ENCODE data around the gene TMEM178B.

Gene TMEM178B

DNA sequence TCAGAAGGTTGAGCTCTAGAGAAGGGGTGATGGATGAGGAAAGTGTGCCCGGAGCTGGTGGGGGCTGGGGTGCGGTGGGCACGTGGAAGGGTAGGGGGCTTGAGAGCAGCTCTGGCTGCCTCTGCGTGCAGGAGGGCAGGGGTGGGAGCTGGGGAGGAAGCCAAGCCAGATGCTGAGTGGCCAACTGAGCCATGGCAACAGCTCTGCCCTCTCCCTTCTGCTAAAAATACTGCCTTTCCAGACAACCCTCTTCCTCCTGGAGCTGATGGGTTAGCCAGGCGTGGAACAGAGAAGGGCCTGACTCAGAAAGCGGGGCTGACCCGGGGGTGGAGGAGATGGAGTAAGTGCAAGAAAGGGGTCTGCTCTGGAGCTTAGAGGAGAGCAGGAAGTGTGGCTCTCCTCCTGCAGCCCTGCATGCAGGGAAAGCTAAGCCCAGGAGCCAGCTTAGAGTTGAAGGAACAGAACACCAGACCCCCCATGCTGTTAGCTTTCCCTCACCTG lies 362.8 kb downstream of the TMEM178B start:
- DNase-seq, result no peak

DNA sequence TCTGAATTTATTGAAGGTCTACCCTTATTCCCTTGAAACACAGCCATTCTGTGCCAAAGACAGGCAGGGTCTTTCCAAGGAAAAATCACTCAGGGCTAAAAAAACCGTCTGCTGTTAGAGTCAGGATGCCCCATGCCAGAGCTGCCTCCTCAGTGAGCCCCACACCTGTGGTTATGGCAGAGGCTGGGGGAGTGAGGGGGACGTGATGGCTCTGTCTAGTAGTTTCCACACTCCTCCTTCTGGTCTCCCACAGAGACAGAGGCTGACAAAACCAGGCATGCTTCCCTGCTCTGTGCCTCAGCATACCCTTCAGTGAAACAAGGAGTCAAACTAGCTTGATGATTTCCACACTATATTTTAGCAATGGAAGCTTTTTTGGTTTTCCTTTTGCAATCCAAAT lies 365.3 kb downstream of the TMEM178B start:
- no peak for DNase-seq

DNA sequence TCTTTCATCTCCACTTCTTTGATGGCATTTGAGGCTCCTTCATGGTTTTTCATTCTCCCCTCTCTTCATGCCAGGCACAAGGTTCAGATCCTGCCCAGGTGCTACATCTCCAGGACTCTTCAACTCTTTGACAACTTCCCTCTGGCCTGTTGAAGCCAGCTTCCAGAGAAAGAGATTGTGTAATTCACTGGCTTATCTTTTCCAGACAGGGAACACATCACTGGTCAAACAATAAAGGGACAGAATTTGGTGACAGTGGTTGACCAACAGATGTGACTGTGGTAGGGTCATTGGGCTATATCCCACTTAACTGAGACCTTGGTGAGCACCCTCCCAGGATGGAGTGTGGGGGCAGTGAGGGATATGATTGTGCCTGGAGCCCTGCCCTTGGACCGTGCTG lies 365.9 kb downstream of the TMEM178B start:
- no peak for DNase-seq

DNA sequence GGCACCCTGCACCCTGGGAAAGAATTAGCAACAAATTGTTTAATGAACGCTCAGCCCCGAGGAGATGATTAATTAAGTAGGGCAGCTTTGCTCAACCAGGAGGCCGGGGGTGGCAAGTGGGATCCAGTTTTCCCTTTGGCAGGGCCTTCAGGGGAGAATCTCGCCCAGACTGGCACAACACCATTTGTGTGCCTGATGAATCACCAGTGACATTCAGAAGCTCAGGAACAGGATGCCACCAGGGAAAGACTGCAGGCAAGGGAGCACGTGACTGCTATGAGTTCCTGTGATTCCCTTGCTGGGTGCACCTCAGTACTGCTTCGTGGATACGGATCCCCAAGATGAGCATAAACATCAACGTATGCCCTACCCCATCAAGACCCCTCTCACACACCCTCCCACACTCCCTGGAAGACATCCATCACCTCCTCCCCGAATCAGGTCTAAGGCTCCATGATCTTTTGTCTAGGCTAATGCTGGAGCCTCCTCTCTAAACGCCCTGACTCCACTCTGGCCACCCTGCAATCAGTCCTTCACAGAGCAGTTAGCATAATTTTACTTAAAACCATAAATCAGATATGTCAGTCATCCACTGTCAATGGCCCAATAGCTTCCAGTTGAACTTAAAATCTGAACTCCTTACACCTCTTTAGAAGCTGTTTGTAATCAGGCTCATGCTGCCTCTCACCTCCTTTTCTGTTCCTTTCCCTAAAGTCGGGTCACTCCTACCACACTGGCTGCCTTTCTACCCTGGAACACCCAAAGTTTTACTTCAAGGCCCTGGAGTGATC lies 368.2 kb downstream of the TMEM178B start:
- DNase-seq, result no peak

DNA sequence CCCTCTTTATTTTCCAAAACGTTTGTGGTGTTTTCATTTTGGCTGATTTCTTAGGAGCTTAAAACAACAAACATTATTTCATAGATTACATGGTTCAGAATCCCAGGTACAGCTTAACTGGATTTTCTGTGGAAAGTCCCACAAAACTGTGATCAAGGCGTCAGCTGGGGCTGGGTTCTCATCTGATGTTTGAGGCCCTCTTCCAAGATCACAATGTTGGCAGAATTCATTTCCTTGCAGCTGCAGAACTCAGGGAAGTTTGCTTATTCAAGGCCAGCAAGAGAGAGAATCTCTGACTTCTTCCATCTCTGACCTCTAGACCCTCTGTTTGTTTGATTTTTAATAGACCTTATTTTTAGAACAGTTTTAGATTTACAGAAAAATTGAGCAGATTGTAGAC lies 368.9 kb downstream of the TMEM178B start:
- DNase-seq, result no peak

DNA sequence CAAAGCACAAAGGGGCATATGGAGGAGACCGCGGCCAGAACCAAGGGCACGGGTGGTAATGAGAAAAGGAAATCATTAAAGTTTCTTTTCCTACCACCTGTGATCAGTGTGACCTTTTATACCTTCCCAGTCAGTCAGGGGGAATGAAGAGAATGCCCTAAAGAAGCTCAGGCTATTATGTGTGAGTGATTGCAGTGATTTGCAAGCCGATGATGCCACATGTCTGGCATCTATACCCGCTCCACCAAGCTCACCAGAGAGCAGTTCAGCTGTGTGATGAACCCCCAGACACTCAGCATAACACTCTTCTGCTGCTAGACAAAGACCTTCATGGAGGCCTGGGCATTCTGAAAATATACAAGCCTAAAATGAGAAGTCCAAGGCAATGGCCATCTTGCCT lies 371.1 kb downstream of the TMEM178B start:
- no peak for DNase-seq

DNA sequence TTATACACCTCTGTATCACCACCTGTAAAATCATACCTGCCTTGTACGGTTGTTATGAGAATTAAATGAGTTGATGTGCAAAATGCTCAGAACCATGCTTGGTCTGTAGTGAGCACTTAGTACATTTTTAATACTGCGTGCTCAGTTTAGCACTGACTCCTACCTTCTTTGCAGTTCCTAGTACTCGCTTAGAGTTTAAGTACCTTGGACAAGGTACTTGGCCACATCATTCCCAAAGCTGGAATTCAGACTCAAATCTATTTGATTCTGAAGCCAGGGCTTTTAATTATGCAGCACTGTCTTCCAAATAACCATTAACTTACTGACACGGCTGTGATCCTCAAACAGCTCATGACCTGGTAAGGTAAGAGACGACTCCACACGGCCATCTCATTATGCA lies 377.4 kb downstream of the TMEM178B start:
- no peak for DNase-seq

DNA sequence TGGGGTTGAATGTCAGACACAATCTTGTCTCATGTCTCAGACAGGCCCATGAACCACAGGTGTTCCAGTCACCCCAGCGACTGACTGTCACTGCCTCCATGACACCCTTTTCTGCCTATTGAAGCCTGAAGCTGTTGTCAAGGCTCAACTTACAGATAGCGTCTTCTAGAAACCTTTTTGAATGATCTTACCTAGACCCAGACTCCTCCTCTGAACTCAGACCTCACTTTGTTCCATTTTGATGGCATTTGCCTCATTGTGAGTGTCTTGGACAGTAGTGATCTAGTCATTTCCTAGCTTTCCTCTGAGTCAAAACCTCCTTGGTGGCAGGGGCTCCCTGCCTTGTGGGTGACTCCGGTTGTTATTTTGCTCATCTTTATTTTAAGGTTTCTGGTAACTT lies 379.0 kb downstream of the TMEM178B start:
- DNase-seq, result no peak

DNA sequence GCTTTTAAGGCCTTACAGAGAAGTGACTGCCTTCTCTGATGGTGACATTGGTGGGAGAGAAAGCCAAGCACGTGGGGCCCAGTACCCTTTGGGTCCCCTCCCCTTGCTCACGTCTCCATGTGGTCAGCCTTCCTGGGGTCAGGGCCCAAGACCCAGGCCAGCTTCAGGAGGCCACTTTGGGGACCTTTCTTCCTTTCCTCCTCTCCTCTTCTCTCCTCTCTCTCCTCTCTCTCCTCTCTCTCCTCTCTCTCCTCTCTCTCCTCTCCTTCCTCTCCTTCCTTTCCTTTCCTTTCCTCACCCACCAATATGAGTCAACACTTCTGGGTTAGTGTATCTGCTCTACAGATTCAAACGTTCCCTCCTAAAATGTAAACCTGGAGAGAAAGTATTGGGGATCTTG lies 380.5 kb downstream of the TMEM178B start:
- no peak for DNase-seq

DNA sequence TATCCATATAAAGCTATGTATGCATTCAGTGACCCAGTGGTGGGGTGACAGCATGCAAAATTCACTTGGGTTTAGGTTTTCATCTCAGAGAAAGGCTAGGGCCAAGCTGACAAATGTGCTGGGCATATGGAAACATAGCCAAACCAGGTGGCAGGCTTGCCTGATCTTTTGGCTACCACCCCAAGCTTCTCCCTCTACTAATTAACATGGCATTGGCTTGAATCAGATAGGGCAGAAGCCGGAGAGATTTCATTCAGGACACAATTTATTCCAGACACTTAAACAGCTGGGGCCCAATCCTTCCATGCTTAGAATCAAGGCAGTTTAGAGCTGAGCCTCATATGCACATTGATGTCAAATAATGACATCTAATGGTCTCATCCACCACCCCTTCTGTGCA lies 381.9 kb downstream of the TMEM178B start:
- DNase-seq, result no peak

DNA sequence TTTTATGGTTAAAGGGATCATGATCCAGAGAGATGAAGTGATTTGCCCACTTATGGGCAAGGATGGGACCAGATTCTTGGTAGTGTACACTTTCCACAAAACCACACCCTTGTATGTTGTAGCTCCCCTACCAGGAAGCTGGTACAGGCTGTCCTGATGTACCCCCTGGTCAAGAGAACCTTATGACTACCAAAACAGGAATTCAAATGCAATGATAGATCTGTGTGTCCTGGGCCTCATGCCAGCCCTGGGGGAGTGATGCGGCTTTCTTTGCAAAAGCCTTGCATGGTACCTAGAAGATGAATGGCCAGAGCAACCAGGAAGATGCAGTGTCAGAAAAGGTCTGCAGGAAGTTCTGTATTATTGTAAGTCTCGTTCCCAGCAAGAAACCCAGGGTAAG lies 382.4 kb downstream of the TMEM178B start:
- DNase-seq, result no peak

DNA sequence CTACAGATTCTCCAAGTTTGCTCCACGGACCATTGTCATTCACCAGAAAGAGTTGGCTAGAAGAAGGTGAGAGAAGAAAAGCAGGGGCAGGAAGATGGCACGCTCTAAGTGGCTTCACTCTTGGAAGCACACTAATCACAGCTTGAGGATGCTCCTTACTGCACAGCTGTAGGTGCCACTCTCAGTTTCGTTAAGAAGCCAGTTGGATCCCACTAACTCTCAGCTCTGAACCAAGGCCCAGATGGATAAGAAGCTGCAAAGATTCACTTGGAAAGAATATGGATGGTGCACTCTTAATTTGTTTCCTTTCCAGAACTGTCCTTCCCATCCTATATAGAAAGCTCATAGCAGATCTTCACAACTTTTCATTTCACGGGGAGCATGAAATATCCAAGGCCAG lies 382.8 kb downstream of the TMEM178B start:
- no peak for DNase-seq

DNA sequence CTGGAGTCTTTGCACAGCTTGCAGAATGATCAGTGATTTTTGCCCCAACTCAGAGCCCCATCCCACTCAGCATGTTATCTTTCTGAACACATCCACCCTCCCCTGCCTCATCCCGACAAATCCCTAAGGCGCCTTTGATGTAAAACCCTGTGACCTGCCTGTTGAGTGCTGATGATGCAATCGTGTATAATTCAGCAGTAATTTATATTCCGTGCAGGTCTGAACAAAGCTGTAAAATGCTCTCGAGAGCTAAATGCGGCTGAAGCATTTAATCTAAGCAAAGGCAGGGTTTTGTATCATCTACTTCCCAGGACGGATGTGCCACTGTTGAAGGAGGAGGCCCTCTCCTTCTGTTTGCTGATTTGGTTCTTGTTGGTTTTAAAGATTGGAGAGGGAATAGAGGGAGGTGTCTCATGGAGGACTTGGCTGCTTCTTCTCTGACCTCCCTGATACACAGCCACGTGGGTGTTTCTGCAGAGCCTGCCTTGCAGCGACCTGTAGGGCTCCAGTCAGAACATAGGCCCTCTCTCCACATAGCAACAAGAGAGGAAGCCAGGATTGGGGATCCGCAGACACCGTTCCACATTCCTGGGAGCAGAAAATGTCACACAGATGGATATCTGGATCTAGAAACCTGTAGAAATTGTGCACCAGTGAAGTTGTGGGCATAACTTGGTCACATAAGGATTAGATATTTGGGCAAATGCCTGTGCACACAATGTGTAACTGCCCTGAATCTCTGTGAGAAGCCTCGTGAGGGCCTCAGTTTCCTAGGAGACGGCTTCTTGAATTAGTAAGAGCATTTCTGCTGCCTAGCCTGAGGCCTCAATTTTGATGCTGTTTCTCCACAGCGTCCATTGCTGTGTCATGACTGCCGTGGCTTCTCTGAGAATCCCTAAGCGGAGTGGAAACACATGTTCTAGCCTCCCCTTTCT lies 387.2 kb downstream of the TMEM178B start:
- no peak for DNase-seq

DNA sequence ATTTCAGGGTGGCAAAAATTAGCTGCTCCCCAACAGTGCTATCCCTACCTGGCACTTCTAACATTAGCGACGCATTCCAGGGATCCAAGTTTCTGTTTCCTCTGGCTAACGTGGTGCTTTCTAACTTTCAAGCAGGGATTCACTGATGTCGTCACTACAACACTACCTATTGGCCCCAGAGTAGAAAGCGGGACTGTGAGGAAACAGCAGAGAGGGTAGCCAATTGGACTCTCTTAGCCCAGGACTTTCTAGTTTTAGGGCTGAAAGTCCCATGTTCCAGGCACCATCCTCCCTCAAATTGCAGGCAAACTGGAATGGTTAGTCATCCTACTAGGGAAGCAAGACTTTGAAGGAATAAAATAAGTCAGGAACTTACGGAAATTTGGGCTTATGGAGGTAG lies 388.1 kb downstream of the TMEM178B start:
- no peak for DNase-seq

DNA sequence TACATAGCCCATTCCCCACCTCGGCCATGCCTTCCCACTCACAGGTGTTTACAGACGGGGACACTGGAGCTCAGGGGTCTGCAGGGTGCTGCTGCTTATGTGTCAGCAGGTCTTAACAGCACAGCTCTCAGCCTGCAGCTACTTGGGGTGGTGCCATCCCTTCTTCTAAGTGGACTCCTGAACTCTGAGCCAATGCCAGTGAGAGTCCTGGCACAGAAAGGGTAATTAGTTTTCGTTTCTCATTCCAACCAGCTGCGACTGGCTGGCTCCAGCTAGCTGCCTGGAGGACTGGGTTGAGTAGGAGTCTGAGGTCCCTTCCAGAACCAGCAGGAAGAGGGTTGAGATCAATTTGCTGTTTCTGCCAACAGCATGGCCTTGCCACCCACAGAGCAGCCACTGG lies 389.1 kb downstream of the TMEM178B start:
- DNase-seq, result no peak

DNA sequence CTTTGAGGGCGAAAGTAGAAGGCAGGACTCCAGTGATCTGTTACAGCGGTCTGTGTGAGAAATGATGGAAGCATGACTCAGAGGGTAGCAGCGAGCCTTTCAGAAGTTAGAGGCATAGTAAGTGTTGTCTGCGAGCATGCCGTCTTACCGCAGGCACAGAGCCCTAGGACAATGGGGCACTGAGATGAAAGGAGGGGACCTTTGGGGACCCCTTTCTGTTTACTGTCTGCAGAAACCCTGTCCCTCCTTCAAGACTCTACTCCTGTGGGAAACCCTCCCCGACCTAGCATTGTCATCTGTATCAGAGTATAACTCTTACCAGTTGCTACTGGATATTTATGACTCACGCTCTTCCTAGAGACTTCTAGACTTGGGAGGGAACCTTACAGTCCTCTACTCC lies 390.1 kb downstream of the TMEM178B start:
- no peak for DNase-seq

DNA sequence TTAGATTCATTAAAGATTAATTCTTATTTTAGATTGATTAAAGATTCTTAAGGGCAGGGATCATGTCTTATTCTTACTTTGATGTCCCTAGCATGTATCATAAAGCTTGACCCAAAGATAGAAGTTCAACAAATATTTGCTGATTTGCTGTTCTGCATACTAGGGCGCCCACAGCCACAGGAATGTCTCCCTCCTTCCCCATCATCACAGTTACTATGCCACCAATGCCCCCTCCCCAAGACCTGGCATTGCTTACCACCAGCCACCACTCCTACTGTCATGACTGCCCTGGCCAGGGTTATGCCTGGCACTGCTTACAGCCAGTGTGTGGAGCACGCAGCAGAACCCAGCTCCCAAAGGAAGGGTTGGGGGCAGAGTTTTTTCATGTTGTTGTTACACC lies 390.7 kb downstream of the TMEM178B start:
- DNase-seq, result no peak

DNA sequence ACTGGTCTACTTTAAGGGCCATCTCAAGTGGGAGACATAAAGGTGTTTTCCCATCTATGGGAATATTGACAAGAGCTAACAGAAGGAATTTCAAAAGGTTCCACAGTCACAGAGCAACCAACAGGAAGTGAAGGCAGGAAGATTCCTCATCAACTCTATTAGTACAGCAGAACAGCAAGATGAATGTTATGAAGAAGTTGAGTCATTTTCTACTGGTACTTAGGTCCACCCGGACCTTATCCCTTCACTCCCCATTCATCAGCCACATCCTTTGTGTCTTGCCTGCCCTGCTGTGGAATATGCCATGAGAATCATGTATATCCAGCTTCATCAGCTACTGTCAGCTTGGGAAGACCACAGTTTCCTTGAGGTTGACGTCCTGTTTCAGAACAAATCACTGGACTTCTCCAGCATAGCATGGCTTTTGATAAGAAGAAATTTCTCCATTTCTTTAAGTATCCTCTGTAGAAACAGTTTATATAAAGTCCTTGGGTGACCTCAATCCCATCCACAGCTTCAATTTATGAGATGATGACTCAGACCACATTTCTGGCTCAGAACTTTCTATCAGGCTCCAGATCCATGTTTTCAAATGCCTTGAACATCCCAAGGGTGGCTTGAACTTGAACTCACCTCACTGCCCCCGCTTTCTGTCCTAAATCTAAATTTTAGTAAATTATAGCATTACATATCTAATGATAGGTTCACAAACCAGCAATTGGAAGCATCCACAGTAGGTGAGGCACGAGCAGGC lies 392.5 kb downstream of the TMEM178B start:
- no peak for DNase-seq

DNA sequence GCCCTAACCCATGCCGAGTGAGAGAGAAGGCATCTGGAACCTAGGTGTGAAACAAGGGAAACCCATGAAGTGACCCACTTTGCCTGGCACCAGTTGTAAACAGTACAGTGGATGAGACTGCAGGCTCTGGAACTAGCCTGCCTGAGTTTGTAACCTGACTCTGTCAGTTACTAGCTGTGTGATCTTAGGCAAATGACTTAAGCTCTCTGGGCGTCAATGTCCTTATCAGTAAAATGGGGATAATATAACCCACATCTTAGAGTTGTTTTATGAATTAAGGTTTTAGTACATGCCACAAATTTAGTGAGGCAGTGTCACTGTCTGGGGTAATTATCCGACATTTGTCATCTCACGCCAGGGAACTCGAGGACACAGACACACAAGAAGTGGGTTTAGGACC lies 394.5 kb downstream of the TMEM178B start:
- DNase-seq, result no peak

DNA sequence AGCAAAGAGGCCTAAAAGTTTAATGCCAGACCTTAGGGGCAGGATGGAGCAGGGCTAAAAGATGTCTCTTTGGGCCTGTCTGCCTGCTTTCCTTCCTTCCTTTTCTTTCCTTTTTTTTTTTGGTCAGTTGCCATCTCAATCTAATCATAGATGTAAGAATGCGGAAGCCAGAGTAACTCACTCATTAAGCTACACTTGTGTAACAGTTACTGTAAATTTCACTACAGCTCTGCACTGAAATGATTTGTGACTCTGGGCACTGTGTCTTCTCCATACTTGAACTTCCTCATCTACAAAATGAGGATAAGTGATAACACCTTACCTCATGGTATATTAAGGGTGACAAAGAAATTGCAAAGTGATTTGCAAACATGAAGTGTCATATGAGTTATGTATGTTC lies 401.8 kb downstream of the TMEM178B start:
- no peak for DNase-seq

DNA sequence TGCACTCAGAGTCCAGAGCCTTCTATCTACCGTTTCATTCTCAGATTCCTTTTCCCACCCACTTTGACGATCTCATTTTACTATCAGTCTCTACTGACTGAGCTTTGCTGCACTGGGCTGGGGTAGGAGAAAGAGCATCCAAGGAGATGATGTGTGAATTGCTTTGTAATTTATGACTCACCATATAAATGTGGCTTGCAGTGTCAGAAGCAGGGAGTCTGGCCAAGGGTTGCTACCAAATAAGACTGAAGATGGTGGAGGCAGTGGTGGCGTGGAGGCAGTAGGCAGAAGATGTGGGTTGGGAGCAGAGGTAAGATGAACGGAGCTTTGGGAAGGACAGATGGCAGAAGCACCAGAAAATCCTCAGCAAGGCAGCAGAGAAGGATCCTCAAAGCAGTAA lies 404.0 kb downstream of the TMEM178B start:
- no peak for DNase-seq

DNA sequence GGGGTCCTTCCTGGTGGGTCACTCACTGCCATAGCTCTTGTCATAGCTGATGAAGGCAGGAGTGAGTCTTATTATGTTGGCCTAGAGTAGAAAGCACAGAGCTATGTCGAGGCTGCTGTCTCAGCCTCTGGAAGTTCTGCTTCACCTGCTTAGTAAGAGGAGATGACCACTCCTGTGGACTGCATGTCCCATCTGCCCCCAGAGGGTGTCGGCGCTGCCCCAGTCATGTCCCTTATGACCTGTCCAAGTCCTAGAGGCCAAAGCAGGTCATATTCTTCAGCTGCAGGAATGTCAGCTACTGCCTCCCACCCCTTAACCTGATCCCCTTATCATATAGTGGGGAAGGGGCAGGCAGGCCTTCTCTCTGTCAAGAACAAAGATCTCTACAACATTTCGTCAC lies 405.0 kb downstream of the TMEM178B start:
- DNase-seq, result no peak

DNA sequence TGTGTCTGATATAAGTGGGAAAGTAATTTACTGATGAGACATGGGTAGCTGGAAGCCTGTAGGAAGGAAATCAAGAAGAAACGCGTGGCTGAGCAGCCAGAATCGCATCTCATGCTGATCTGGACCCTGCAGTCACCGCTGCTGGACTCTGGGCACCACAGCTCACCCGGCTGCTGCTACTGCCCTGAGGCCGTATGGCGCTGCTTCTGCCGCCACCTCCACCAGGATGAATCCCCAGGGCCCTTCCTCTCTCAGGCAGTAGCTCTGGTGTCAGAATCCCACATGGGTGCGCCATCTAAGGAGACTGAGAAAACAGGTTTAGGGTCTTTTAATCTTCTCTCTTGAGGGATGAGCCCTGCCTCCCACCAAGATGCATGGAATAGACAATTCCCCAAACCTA lies 407.1 kb downstream of the TMEM178B start:
- DNase-seq, result no peak
